Measurements from ENCODE around the gene PTPRN2. TPM values are rescaled to one million over a fixed set of nuclear protein-coding genes. Genes with fewer than 3 reads are reported as not detected.
A peak's percentile ranks its signal among the peaks of the same experiment; 100 is the strongest.
"Not testable (repeated sequence)": the region's sequence is repeated elsewhere in the genome, so short reads cannot be mapped to it uniquely, and the experiment has no call there.

The PTPRN2 gene
- total and polyA plus RNA-seq, 8 donors = 12.2 to 49.2 (median 31.8) TPM

DNA sequence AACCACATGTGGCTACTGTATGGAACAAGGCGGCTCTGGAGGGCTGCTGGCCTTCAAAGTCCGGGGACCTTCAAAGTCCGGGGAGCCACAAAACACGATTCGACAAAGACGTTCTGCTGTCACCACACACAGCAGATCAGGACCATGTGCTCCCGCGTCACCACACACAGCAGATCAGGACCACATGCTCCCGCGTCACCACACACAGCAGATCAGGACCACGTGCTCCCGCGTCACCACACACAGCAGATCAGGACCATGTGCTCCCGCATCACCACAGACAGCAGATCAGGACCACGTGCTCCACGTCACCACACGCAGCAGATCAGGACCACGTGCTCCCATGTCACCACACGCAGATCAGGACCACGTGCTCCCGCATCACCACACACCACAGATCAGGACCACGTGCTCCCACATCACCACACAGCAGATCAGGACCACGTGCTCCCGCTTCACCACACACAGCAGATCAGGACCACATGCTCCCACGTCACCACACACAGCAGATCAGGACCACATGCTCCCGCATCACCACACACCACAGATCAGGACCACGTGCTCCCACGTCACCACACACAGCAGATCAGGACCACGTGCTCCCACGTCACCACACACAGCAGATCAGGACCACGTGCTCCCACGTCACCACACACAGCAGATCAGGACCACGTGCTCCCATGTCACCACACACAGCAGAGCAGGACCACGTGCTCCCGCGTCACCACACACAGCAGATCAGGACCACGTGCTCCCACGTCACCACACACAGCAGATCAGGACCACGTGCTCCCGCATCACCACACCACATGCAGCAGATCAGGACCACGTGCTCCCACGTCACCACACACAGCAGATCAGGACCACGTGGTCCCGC lies 1024.9 kb downstream of the PTPRN2 start:
- ATAC-seq; H3K9me3 ChIP-seq; H3K4me1 ChIP-seq; H3K36me3 ChIP-seq; FAIRE-seq; H3K27ac ChIP-seq; H3K4me3 ChIP-seq; H3K27me3 ChIP-seq; intact Hi-C loops (cut with DNase I): not testable (repeated sequence)
- peak in 1 of 6 donors; percentile 20 for DNase-seq
- WGBS, 2 donors = 95 to 97% methylated on average over 42 of the region's 44 CpGs

DNA sequence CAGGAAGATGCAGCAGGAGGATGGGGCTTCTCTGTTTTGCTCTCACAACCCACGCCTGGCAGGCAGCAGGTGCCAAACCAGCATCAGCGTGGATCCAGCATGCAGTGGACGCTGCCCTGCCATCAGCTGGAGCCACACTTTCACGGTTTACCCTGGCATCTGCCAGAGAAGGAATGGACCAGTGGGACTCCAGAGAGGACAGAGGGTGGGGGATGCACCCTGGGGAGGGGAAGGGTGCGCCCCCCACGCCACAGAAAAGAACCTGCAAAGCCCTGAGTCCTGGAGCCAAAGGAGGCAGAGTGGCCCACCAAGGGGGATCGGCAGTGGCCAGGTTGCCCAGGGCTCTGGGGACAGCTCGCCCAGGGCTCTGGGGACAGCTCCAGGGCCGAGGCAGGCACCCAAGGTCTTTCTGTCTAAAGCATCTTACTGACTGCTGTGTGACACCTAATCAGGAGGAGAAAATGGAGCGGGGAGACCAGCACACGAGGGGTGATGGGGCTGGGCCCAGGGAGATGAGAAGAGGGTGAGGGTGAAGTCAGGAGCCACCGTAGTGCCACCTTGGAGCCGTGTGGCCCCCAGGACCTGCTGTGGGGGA lies 1025.7 kb downstream of the PTPRN2 start:
- Histone ChIP-seq H3K36me3 (no peaks in the 10 kb centered on the region), H3K4me1 (no peaks in the 10 kb centered on the region), H3K27me3 (no peaks in the 10 kb centered on the region), H3K4me3 (no peak overlapping the region), H3K27ac (no peak overlapping the region), H3K9me3 (no peaks in the 10 kb centered on the region)
- TF ChIP-seq, protein P1, sequence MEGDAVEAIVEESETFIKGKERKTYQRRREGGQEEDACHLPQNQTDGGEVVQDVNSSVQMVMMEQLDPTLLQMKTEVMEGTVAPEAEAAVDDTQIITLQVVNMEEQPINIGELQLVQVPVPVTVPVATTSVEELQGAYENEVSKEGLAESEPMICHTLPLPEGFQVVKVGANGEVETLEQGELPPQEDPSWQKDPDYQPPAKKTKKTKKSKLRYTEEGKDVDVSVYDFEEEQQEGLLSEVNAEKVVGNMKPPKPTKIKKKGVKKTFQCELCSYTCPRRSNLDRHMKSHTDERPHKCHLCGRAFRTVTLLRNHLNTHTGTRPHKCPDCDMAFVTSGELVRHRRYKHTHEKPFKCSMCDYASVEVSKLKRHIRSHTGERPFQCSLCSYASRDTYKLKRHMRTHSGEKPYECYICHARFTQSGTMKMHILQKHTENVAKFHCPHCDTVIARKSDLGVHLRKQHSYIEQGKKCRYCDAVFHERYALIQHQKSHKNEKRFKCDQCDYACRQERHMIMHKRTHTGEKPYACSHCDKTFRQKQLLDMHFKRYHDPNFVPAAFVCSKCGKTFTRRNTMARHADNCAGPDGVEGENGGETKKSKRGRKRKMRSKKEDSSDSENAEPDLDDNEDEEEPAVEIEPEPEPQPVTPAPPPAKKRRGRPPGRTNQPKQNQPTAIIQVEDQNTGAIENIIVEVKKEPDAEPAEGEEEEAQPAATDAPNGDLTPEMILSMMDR (IDR thresholded peaks at IDR 0.05) = no peak
- no peak for ATAC-seq
- no peak for DNase-seq
- FAIRE-seq = no peak
- WGBS, 2 donors = 92 to 93% methylated on average over 13 of the region's 13 CpGs
- intact Hi-C loops (cut with DNase I) = no loop called here

DNA sequence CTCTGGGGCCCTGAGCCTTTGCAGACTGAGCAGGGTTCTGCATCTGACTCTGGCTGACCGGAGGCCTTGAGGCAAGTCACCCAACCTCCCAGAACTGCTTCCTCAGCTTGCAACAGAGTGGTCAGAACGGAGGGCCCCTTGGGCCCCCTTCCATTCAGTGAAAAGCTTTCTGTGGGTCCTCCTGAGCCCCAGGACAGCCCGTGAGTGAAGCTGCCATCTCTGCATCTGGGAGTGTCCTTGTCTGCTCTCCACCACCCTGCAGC lies 1026.2 kb downstream of the PTPRN2 start:
- no peaks in the 10 kb centered on the region for H3K4me1 ChIP-seq
- no peaks in the 10 kb centered on the region for H3K9me3 ChIP-seq
- H3K36me3 ChIP-seq = no peaks in the 10 kb centered on the region
- WGBS, 2 donors = 89 to 92% methylated on average over 3 of the region's 3 CpGs
- ATAC-seq (no peak), FAIRE-seq (no peak), DNase-seq (no peak)
- intact Hi-C loops (cut with DNase I) = no loop called here
- no peak overlapping the region for H3K4me3 ChIP-seq
- H3K27ac ChIP-seq = no peak overlapping the region
- H3K27me3 ChIP-seq = no peaks in the 10 kb centered on the region
- TF ChIP-seq, protein P1 (IDR thresholded peaks at IDR 0.05) = no peak

DNA sequence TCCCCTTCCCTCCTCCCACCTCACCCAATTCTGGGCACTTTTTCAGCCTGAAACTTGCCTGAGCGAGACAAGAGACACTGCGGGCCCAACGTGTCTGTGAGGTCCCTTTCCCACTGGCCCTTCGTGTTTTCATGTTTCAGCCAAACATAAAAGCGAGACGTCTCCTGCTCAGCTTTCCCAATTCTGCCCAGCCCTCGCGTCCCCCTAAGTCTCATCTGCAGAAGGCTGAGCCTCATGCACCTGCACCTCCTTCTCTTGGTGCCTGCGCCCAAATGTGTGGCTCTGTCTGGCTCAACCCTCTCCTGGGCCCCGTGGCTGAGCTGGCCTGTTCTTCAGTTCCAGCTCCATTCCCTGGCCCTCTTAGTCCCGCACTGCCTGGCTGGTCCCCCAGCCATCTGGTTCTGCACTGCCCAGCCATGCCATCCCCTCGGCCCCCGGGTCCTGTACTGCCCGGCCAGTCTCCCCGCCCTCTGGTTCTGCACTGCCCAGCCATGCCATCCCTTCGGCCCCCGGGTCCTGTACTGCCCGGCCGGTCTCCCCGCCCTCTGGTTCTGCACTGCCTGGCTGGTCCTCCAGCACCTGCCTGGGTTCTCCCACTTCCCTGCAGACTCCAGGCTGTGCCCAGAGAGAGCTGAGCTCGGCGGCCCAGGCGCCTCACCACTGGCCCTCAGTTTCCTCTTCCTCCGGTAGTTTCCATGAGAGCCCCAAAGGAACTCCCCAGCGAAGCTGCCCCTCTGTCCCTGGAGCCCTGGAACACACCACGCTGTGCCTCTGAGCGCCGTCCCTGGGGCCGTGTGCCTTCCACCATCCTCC lies 1026.7 kb downstream of the PTPRN2 start:
- Histone ChIP-seq H3K27ac (no peak overlapping the region), H3K4me1 (no peaks in the 10 kb centered on the region), H3K36me3 (no peaks in the 10 kb centered on the region), H3K27me3 (no peaks in the 10 kb centered on the region), H3K9me3 (no peaks in the 10 kb centered on the region), H3K4me3 (no peak overlapping the region)
- intact Hi-C loops (cut with DNase I) = no loop called here
- ATAC-seq (no peak), DNase-seq (peak in 1 of 6 donors; percentile 44), FAIRE-seq (no peak)
- TF ChIP-seq, protein P1 (IDR thresholded peaks at IDR 0.05) = no peak
- 95% methylated on average over 29 of the region's 29 CpGs for WGBS, 2 donors

DNA sequence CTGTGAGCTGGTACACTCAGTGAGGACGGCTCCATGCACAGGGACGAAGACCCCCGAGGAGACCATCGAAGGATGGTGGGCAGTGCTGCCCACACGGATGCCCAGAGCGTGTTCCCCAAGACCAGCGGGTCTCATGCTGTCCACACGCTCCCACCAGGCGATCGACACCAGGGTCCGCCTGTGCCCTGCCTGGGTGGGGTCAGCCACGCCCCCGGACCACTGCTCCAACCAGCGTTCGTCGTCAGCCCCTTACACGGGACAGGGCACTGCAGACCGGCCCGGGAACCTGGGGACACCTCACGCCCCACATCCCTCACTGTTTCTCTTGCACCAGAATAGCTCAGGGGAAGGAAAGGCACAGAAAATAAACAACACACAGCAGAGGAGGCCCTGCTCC lies 1027.4 kb downstream of the PTPRN2 start:
- H3K4me1 ChIP-seq = no peaks in the 10 kb centered on the region
- no peak overlapping the region for H3K27ac ChIP-seq
- TF ChIP-seq, protein P1 (IDR thresholded peaks at IDR 0.05) = no peak
- no peak overlapping the region for H3K4me3 ChIP-seq
- H3K36me3 ChIP-seq = no peaks in the 10 kb centered on the region
- peak in 1 of 6 donors; percentile 48 for DNase-seq
- no peak for FAIRE-seq
- H3K9me3 ChIP-seq = no peaks in the 10 kb centered on the region
- no peaks in the 10 kb centered on the region for H3K27me3 ChIP-seq
- ATAC-seq = no peak
- intact Hi-C loops (cut with DNase I) = no loop called here
- WGBS, 2 donors = 91 to 95% methylated on average over 18 to 20 of the region's 20 CpGs
